ENCODE measurements around the gene PLOD1.
"Not testable (repeated sequence)": the region's sequence is repeated elsewhere in the genome, so short reads cannot be mapped to it uniquely, and the experiment has no call there.

PLOD1 gene

DNA sequence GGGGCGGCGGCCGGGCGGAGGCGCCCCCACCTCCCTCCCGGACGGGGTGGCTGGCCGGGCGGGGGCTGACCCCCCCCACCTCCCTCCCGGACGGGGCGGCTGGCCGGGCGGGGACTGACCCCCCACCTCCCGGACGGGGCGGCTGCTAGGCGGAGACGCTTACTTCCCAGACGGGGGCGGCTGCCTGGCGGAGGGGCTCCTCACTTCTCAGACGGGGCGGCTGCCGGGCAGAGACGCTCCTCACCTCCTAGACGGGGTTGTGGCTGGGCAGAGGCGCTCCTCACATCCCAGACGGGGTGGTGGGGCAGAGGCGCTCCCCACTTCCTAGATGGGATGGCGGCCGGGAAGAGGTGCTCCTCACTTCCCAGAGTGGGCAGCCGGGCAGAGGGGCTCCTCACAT, 73.8 kb downstream of the PLOD1 start:
- DNase-seq (ENCODE audit: low read depth), result not testable (repeated sequence)

DNA sequence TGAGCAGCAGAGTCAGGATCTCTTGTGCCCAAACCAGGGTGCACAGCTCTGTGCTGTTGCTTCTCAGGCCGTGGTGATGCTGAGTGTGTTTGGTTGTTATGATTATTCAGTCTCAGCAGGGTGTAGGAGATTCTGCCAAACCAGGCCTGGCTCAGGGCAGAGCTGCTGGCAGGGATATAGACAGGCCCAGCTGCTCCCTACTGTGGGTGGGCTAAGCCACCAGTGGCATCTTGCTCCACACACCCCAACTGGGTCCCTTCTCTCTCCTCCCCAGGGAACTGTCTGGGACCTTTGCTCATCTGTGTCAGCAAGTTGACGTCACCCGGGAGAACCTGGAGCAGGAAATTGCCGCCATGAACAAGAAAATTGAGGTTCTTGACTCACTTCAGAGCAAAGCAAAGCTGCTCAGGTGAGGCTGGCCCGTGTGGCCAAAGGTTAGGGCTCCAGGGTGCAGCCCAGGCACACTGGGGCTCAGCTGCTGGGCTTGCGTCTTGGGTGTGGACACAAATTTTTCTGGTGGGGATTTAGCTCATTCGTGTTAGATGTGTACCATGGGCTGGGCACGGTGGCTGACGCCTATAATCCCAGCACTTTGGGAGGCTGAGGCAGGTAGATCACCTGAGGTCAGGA, 74.9 kb downstream of the PLOD1 start:
- DNase-seq (ENCODE audit: low read depth), result no peak

DNA sequence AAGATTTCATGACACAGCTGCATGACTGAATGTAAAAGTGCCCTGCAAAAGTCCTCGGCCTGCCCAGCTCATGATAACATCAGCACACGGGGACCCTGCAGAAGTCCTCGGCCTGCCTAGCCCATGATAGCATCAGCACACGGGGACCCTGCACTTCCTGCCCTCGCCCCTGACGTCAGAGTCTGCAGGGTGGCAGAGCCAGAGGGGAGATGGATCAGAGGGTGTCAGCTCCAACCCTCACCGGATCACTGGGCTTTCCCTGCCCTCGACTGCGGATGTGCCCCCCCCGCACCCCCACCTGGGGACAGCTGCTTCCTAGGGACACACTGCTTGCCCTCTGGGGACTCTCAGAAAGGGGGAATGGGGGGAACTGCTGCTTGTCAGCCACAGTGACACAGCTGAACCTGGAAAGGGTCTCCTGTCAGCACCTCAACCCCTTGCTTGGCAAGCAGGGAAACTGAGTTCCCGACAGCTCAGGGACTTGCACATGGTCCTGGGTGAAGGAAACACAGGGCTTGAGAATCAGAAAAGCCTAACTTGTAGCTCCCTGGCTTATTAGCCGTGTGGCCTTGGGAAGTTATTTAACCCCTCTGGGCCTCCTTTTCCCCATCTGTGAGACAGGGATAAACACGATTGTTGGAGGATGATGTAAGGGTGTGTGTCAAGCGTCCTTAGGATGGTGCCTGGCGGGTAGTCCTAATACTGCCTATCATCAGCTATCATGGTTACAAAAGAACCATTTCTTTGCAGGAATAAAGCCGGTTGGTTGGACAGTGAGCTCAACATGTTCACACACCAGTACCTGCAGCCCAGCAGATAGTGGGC, 76.4 kb downstream of the PLOD1 start:
- no peak for DNase-seq (ENCODE audit: low read depth)

DNA sequence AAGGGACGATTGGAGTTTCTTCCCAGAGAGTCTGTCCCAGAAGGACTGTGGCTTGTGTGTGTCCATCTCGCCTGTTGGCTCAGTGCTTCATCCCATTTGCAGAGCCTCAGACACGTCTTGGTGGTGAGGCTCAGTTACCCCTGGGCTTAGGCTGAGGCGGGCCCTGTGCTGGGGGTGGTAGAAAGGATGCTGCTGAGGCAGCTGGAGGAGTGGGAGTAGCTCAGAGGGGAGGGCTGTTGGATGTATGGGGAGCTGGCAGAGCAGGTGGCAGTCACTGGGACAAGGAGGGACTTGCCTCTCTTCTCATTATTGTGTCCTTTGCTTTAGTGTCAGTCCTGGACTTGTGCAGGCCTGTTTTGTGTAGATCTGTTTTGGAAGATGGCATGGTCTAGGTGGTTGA, 77.5 kb downstream of the PLOD1 start:
- no peak for DNase-seq (ENCODE audit: low read depth)

DNA sequence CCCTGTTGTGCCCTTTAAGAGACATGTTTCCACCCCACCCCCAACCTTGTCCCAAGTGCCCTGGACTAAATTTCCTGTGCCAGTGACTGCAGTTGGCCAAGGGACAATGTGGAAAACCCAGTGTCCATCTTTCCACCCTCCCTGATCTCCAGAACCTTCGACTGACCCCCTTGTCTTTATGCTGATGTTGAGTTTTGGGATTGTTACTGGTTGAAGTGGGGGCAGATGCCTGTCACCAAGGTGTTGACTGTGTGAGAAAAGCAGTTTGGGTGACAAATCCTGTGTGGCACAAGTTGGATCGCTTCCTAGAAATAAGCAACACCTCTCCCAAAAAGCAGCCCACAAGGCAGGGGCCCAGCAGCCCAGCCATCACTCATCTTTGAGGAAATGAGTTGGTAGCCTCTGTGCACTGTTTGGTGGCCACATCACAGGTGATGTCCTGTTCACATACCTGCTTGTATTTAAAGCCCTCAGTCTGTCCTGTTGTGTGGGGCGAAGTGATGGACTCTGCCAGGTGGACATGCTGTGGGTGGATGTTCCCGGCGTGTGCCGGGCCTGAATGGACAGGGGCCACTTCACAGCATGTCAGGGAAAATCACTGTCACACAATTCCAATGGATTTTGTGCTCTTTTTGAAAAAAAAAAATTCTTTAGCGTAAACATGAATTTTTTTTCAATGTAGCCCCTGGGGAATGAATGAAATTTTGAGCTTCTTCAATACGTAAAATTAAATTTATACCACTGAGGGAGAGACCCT, 78.2 kb downstream of the PLOD1 start:
- no peak for DNase-seq (ENCODE audit: low read depth)

DNA sequence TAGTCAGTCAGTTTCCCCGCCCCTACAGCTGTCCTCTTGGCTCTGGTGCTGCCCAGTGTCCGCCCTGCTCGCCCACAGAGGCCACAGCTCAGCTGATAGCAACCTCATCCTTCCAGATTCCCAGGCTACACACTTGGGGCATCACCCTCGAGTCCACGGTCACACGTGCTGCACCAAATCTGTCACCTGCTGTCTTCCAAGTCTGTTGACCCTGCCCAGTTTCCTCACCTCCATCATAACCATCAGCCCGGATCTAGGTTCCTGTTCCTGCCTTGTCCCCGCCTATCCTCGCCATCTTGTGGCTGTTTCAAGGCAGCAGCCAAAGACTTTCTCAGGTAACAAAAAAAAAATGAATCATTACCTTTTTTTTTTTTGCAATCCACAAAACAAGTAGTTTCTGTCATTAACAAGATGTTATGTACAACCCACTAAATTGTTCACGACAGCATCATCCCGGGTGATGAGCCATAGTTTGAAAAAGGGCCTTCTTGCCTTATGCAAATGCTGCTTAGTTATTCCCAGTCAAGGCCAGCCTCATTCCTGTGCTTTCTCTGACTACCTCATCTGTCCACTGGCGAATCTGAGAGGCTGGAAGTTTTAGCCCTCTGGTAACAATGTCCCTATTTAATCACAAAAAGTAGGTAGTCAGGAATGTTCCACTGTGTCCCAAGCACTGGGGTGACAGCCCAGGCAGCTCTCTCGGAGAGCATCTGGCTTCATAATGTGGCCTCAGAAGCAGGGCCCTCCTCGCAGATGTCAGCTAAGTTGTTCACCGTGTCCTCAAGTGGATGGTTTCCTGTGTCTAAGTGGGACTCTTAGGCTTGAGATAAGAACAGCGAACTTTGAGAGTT, 79.8 kb downstream of the PLOD1 start:
- DNase-seq (ENCODE audit: low read depth), result no peak

DNA sequence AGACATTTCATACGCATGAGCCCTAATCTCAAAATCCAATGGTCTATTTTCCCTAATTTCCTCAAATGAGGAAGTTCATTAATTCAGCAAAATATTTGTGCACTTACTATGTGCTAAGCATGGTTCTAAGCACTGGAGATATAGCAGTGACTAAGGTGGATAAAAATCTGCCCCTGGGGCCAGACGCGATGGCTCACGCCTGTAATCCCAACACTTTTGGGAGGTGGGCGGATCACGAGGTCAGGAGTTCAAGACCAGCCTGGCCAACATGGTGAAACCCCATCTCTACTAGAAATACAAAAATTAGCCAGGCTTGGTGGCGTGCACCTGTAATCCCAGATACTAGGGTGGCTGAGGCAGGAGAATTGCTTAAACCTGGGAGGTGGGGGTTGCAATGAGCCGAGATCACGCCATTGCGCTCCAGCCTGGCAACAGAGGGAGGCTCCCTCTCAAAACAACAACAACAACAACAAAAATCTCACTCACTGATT, 80.5 kb downstream of the PLOD1 start:
- DNase-seq (ENCODE audit: low read depth), result peak; percentile 12

DNA sequence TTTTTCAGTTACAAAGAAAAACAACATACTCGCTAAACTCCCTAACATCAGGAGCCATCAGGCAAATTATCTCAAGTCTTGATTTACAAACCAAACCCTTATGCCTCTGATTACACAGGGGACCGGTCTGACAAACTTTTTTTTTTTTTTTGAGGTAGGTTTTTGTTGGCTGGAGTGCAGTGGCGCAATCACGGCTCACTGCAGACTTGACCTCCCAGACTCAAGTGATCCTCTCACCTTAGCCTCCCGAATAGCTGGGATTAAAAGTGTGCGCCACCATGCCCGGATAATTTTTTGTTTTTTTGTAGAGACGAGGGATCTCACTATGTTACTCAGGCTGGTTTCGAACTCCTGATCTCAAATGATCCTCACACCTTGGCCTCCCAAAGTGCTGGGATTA, 81.0 kb downstream of the PLOD1 start:
- no peak for DNase-seq (ENCODE audit: low read depth)

DNA sequence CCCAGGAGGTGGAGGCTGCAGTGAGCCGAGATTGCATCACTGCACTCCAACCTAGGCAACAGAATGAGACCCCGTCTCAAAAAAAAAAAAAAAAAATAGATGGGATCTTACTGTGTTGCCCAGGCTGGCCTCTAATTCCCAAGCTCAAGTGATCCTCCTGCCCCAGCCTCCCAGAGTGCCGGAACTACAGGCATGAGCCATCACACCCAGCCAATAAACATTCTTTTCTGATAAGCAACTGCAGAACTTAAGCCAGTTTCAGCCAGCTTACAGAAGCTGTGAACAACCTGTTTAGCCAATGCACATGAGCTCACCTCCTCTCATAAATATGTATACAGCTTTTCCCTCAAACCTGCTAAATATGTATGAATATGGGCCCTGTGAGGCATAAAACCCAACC, 81.7 kb downstream of the PLOD1 start:
- no peak for DNase-seq (ENCODE audit: low read depth)

DNA sequence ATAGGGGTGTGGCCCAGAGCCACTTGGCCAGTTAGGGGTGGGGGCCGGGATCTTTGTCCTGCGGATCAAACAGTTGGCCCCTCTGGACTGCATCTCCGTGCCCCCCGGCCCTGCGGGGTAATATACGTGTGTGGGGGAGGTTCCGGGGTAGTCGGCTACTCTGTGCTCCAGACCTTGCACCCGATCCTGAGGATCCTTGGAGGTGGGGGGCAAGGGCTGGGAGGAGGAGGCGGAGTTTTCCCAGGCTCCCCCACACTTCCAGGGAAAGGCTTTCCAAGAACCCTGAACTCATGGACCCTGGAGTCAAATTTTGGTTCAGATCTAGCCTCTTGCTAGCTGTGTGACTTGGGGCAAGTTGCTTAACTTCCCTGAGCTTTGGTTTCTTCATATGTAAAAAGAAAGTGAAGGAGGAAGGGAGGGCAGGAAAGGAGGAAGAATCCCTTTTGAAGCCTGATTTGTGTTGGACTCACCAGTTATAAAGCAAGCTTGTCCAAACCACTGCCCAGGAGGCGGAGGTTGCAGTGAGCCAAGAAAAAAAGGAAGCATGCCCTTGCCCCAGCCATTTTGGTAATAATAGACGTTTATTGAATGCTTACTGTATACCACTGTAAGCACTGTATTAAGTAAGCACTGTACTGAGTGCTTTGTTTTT, 85.5 kb downstream of the PLOD1 start:
- no peak for DNase-seq (ENCODE audit: low read depth)

DNA sequence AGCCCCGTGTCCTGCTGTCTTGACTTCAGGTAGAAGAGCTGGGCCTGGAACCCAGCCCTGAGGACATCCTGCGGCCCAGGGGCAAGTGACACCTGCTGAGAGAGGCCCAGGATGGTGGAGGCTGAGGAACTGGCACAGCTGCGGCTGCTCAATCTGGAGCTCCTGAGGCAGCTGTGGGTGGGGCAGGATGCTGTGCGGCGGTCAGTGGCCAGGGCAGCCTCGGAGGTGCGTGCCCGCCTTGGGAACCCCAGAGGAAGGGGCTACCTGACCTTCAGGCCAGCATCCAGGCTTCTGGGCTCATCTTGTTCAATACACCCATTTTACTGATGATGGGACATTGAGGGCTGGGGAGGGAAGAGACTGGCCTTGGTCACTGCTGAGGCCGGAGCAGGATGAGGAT, 87.1 kb downstream of the PLOD1 start:
- no peak for DNase-seq (ENCODE audit: low read depth)

DNA sequence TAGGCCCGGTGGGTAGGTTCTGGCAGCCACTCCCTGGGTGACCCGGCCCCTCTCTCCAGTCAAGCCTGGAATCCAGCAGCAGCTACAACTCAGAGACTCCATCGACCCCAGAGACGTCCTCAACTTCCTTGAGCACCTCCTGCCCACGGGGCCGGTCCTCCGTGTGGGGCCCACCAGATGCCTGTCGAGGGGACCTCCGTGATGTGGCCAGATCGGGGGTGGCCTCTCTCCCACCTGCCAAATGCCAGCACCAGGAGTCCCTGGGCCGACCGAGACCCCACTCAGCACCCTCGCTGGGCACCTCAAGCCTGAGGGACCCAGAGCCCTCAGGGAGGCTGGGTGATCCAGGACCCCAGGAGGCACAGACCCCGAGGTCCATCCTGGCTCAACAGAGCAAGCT, 87.5 kb downstream of the PLOD1 start:
- no peak for DNase-seq (ENCODE audit: low read depth)
